K562 (cell line): ENCODE results near the gene PLD1. TPM values are rescaled to one million over a fixed set of nuclear protein-coding genes. Genes with fewer than 3 reads are reported as not detected.

ENCODE experiments used
- ATAC-seq: fragments of 200-7000 bp; cut with Tn5 transposase; 3 replicates; pipeline ENCODE4 v1.9.1; 2020; ENCODE audit warnings: moderate library complexity
- BruUV-seq: library from RNA; stranded (reverse); fragments of 400-500 nt; replicated peaks from 2 replicates; lab custom pipeline; 2021; lab: Mats Ljungman, UMichigan
- CTCF ChIA-PET: fragments of 300-600 bp; formaldehyde crosslinking; extraction: SDS; loops from one replicate; lab custom pipeline; 2021; ENCODE audit warnings: low intra/inter-chr PET ratio; lab: Yijun Ruan, JAX
- POLR2A ChIA-PET: fragments of 300-600, 350-650 bp; sonication (Branson Sonifier 250); formaldehyde crosslinking; extraction: SDS; loops from one replicate; lab custom pipeline; 2021; ENCODE audit warnings: antibody characterized with exemption, inconsistent platforms; lab: Yijun Ruan, JAX
- DNase-seq, 4 experiments: peaks; one replicate each; pipeline versions ENCODE4 v3.0.0 to v3.0.0-alpha.2; 2011 to 2018; ENCODE audit warnings: low spot score in 3 of 4, mixed read lengths in 3 of 4; ENCODE audit errors: extremely low read depth in 1 of 4
- FAIRE-seq: peaks from 2 replicates; lab custom pipeline; 2011; peaks lifted over from hg19 to GRCh38; lab: Jason Lieb, UNC
- H2AFZ ChIP-seq: 2 replicates; pipeline ENCODE4 v1.6.0; 2011; ENCODE audit warnings: low read depth, low read length, control low read depth, inconsistent platforms
- H3K27ac ChIP-seq: fragments of 200-600 bp; 3 replicates; pipeline ENCODE4 v1.8.0; 2011; ENCODE audit warnings: low read depth, mild to moderate bottlenecking, control low read depth, inconsistent platforms, low read length, moderate library complexity, mixed read lengths; ENCODE audit errors: extremely low read depth
- H3K27me3 ChIP-seq, 2 experiments: fragments of 300-600 bp in 1 of 2; 2 replicates in 1 of 2; 3 replicates in 1 of 2; pipeline versions ENCODE4 v1.6.0 to v1.8.0; 2011; ENCODE audit warnings: inconsistent platforms in 2 of 2, low read length in 2 of 2, mild to moderate bottlenecking in 1 of 2, mixed read lengths in 1 of 2, moderate library complexity in 1 of 2; ENCODE audit not compliant: control insufficient read depth in 2 of 2, insufficient read depth in 2 of 2
- H3K36me3 ChIP-seq: fragments of 300-600 bp; 3 replicates; pipeline ENCODE4 v1.8.0; 2011; ENCODE audit warnings: mild to moderate bottlenecking, low read length, inconsistent platforms; ENCODE audit not compliant: control insufficient read depth, insufficient read depth
- H3K4me1 ChIP-seq, 2 experiments: fragments of 200-600 bp in 1 of 2; replicated peaks in 1 of 2; 2 replicates in 1 of 2; 3 replicates in 1 of 2; pipeline versions ENCODE4 v1.5.1 to v1.8.0; 2011; ENCODE audit warnings: inconsistent platforms in 2 of 2, low read length in 2 of 2, mild to moderate bottlenecking in 1 of 2, mixed read lengths in 1 of 2, moderate library complexity in 1 of 2; ENCODE audit not compliant: control insufficient read depth in 2 of 2, insufficient read depth in 2 of 2
- H3K4me2 ChIP-seq: 2 replicates; pipeline ENCODE4 v1.6.1; 2011; ENCODE audit warnings: low read length, control low read depth, inconsistent platforms, mixed read lengths; ENCODE audit not compliant: insufficient read depth
- H3K4me3 ChIP-seq: fragments of 200-600 bp; sonication (generic), shearing (Covaris generic); 2 replicates; pipeline ENCODE4 v1.5.1; 2016; ENCODE audit warnings: control low read depth, inconsistent platforms
- H3K79me2 ChIP-seq: fragments of 200-600 bp; 3 replicates; pipeline ENCODE4 v1.8.0; 2011; ENCODE audit warnings: low read length, inconsistent platforms; ENCODE audit not compliant: control insufficient read depth, insufficient read depth
- H3K9ac ChIP-seq, 2 experiments: 2 replicates each; pipeline versions ENCODE4 v1.6.0 to v1.6.1; 2011; ENCODE audit warnings: low read depth in 2 of 2, low read length in 2 of 2, control low read depth in 1 of 2, inconsistent platforms in 1 of 2, mild to moderate bottlenecking in 1 of 2, mixed read lengths in 1 of 2; ENCODE audit not compliant: insufficient read depth in 1 of 2
- H3K9me1 ChIP-seq: one replicate; pipeline ENCODE4 v1.6.0; 2011; ENCODE audit warnings: inconsistent platforms, mild to moderate bottlenecking, low read length, moderate library complexity; ENCODE audit not compliant: control insufficient read depth, insufficient read depth
- H3K9me3 ChIP-seq: replicated peaks from 2 replicates; pipeline ENCODE4 v1.5.1; 2011; ENCODE audit warnings: low read depth, low read length, inconsistent platforms; ENCODE audit not compliant: control insufficient read depth, insufficient read depth
- H4K20me1 ChIP-seq: replicated peaks from 2 replicates; pipeline ENCODE4 v1.6.1; 2011; ENCODE audit warnings: low read length, inconsistent platforms, mixed read lengths; ENCODE audit not compliant: control insufficient read depth, insufficient read depth
- CHAMP1 ChIP-seq: fragments of 450-650 bp; IDR thresholded peaks from 2 replicates; pipeline ENCODE4 v1.6.1; 2016; ENCODE audit warnings: mild to moderate bottlenecking
- HNRNPK ChIP-seq: fragments of 200-400 bp; formaldehyde crosslinking; IDR thresholded peaks from one replicate; pipeline ENCODE4 v1.6.1; 2018; ENCODE audit warnings: mild to moderate bottlenecking, low read depth, low read length; ENCODE audit not compliant: poor library complexity, severe bottlenecking
- ZBTB2 ChIP-seq: fragments of 450-650 bp; IDR thresholded peaks from 2 replicates; pipeline ENCODE4 v1.6.1; 2016; ENCODE audit warnings: antibody characterized with exemption
- whole genome bisulfite sequencing: fragments of 100-300 bp; shearing (Covaris generic); methylation state at CpG from one replicate; pipeline ENCODE4 v1.1.6; 2016; ENCODE audit warnings: low coverage, mixed read lengths; ENCODE audit not compliant: insufficient coverage; ENCODE audit errors: missing lambda C conversion rate; 5-methylcytosine and 5-hydroxymethylcytosine counted together
- in situ Hi-C: fragments of 300-500 bp; cut with MboI; formaldehyde crosslinking; loops from 4 replicates; pipeline ENCODE4 v1.15.0; 2018; ENCODE audit warnings: inconsistent platforms, mixed read lengths
- intact Hi-C: fragments of 100-400 bp; cut with micrococcal nuclease; formaldehyde crosslinking; loops from 2 replicates; pipeline ENCODE4 v1.14.2; 2022
- polyA plus RNA-seq, 8 experiments: library from polyadenylated mRNA; depleted of rRNA in 4 of 8; stranded (reverse) in 5 of 8; unstranded in 3 of 8; fragments of >200 nt; fragmentation: Nextera tagmentation in 2 of 8; fragmentation: Illumina TruSeq in 1 of 8; extraction: Ambion mirVana in 2 of 8; extraction: Trizol in 1 of 8; gene quantifications; 2 replicates each; pipeline versions ENCODE4 v1.2.1 to v1.2.3, GENCODE V29; 2011 to 2014; ENCODE audit warnings: inconsistent platforms in 1 of 8, missing spikeins in 1 of 8
- total RNA-seq, 7 experiments: library from RNA; depleted of rRNA in 6 of 7; stranded (reverse); fragments of >200 nt in 6 of 7; fragmentation: Illumina TruSeq in 2 of 7; extraction: Trizol in 2 of 7; gene quantifications; 2 replicates each; pipeline versions ENCODE4 v1.2.1 to v1.2.3, GENCODE V29; 2011 to 2021; ENCODE audit warnings: low replicate concordance in 1 of 7

The PLD1 gene
- total and polyA plus RNA-seq, 9 of the 15 experiments (the other 6 are each of a cell fraction or from before 2014, with no cell fraction given) = 8.4 to 26.1 (median 18.6) TPM

GRCh38 chr3:171790898-171791691, 19.2 kb downstream of the PLD1 start:
- H3K4me1 ChIP-seq = peaks cover 6 to 28% of the 10 kb centered on the region in 2 experiments; a peak in 4 of 5 replicates
- no peaks in the 10 kb centered on the region for H4K20me1 ChIP-seq
- no peak overlapping the region for H3K4me2 ChIP-seq
- ChIA-PET POLR2A (interaction anchor here (1.0 to 1.7 kb wide), 6 partner anchors 10 to 21 kb away, joined by 3 to 6 read pairs (median 4); no protein-coding TSS in a partner anchor), CTCF (no interaction called here)
- no peak overlapping the region for H3K4me3 ChIP-seq
- peaks cover 6% of the 10 kb centered on the region; the same call in 1 of the 3 replicates for H3K36me3 ChIP-seq
- H3K79me2 ChIP-seq = peaks cover 32% of the 10 kb centered on the region
- H2AFZ ChIP-seq = no peak overlapping the region
- no peak overlapping the region for H3K9ac ChIP-seq
- intact Hi-C loops = no loop called here
- no peak for TF ChIP-seq HNRNPK
- TF ChIP-seq ZBTB2 = no peak
- TF ChIP-seq CHAMP1 = no peak
- in situ Hi-C loops = no loop called here
- no peaks in the 10 kb centered on the region for H3K27me3 ChIP-seq
- DNase-seq (no peak), FAIRE-seq (no peak), ATAC-seq (no peak)
- H3K9me3 ChIP-seq = no peaks in the 10 kb centered on the region
- H3K9me1 ChIP-seq = peaks cover 6% of the 10 kb centered on the region
- WGBS = 64% methylated on average over 5 of the region's 5 CpGs
- H3K27ac ChIP-seq = no peak overlapping the region
- no TSS peak for BruUV-seq
